ENCODE data around the gene CFAP210. TPM values are rescaled to one million over a fixed set of nuclear protein-coding genes. Genes with fewer than 3 reads are reported as not detected.

The CFAP210 gene
- total and polyA plus RNA-seq, 9 of the 15 experiments (the other 6 are each of a cell fraction or from before 2014, with no cell fraction given) = 0.75 to 3.6 (median 1.3) TPM

GRCh38 chr2:169676357-169676756 lies 17.8 kb downstream of the CFAP210 start (continued):
- TF ChIP-seq LARP7 (IDR thresholded peaks at IDR 0.05) = no peak
- TF ChIP-seq MITF (IDR thresholded peaks at IDR 0.05) = no peak

GRCh38 chr2:169673921-169674320 lies 20.3 kb downstream of the CFAP210 start:
- FAIRE-seq = no peak
- in situ Hi-C loops (cut with MboI) = no loop called here
- TF ChIP-seq SP1 (CRISPR knock-in tag; IDR thresholded peaks at IDR 0.05) = no peak
- no peak for TF ChIP-seq NCOR1 (IDR thresholded peaks at IDR 0.05)
- no peak for TF ChIP-seq ZKSCAN8 (CRISPR knock-in tag; IDR thresholded peaks at IDR 0.05)
- no peak for TF ChIP-seq ZBTB2 (IDR thresholded peaks at IDR 0.05)
- no peak for TF ChIP-seq E4F1 (CRISPR knock-in tag; IDR thresholded peaks at IDR 0.05; ENCODE audit: borderline replicate concordance)
- TF ChIP-seq MITF (IDR thresholded peaks at IDR 0.05) = no peak
- TF ChIP-seq ZNF449 (CRISPR knock-in tag; IDR thresholded peaks at IDR 0.05) = no peak
- TF ChIP-seq THAP7 (CRISPR knock-in tag; IDR thresholded peaks at IDR 0.05) = no peak
- TF ChIP-seq ZBTB9 (CRISPR knock-in tag; IDR thresholded peaks at IDR 0.05) = no peak

More at GRCh38 chr2:169673921-169674320, 20.3 kb downstream of the CFAP210 start:
- H3K9me1 ChIP-seq (ENCODE audit: control insufficient read depth, insufficient read depth, low read length) = no peaks in the 10 kb centered on the region
- WGBS (ENCODE audit: insufficient coverage, low coverage, missing lambda C conversion rate) = 93% methylated on average over 2 of the region's 2 CpGs
- no peak for ATAC-seq
- ChIA-PET CTCF (ENCODE audit: low intra/inter-chr PET ratio) (no interaction called here), POLR2A (interaction anchor here (1.0 kb wide), 1 partner anchor 8 kb away, joined by 3 read pairs; no protein-coding TSS in a partner anchor)
- no TSS peak for BruUV-seq (replicated peaks)
- H3K27me3 ChIP-seq (ENCODE audit: control insufficient read depth in 2 of 2, insufficient read depth in 2 of 2, low read length in 2 of 2) = no peaks in the 10 kb centered on the region
- H2AFZ ChIP-seq (ENCODE audit: low read depth, low read length) = peak overlapping the region; percentile 48; the same call in 1 of the 2 replicates
- no peaks in the 10 kb centered on the region for H3K36me3 ChIP-seq (ENCODE audit: control insufficient read depth, insufficient read depth, low read length)
- H3K4me3 ChIP-seq = no peak overlapping the region
- no peaks in the 10 kb centered on the region for H3K9me3 ChIP-seq (replicated peaks; ENCODE audit: control insufficient read depth, insufficient read depth, low read depth, low read length)
- H3K79me2 ChIP-seq (ENCODE audit: control insufficient read depth, insufficient read depth, low read length) = no peaks in the 10 kb centered on the region
- peaks cover 0 to 23% of the 10 kb centered on the region in 2 experiments; a peak in 3 of 5 replicates for H3K4me1 ChIP-seq (replicated peaks in 1 of 2; ENCODE audit: control insufficient read depth in 2 of 2, insufficient read depth in 2 of 2, low read length in 2 of 2)
- no peak overlapping the region for H3K27ac ChIP-seq (ENCODE audit: extremely low read depth, low read depth, low read length)
- DNase-seq (ENCODE audit: extremely low read depth in 1 of 4, low spot score in 3 of 4) = no peak
- no peak overlapping the region for H3K4me2 ChIP-seq (ENCODE audit: insufficient read depth, low read length)
- H4K20me1 ChIP-seq (replicated peaks; ENCODE audit: control insufficient read depth, insufficient read depth, low read length) = no peaks in the 10 kb centered on the region
- no peak overlapping the region for H3K9ac ChIP-seq (ENCODE audit: insufficient read depth in 1 of 2, low read depth in 2 of 2, low read length in 2 of 2)
- intact Hi-C loops (cut with micrococcal nuclease) = loop anchor here (5.0 kb wide), 1 partner anchor 102 kb away; the partner anchor contains the start of gene FASTKD1
